GM03348 (cell line): Measurements from ENCODE around the gene LCLAT1.
A peak's percentile ranks its signal among the peaks of the same experiment; 100 is the strongest.
"Not testable (repeated sequence)": the region's sequence is repeated elsewhere in the genome, so short reads cannot be mapped to it uniquely, and the experiment has no call there.

Experiments used
- DNase-seq: peaks from one replicate; pipeline ENCODE4 v3.0.0; 2012; ENCODE audit warnings: low spot score

LCLAT1 gene

GRCh38 chr2:30488012-30488659 lies 41.1 kb downstream of the LCLAT1 start:
- DNase-seq, result no peak

- no peak for DNase-seq
Measured at GRCh38 chr2:30491225-30491624, 44.2 kb downstream of the LCLAT1 start.

GRCh38 chr2:30492185-30492584 lies 45.1 kb downstream of the LCLAT1 start:
- DNase-seq, result no peak

GRCh38 chr2:30492619-30493018 lies 45.6 kb downstream of the LCLAT1 start:
- DNase-seq, result no peak

GRCh38 chr2:30493440-30493839 lies 46.4 kb downstream of the LCLAT1 start:
- DNase-seq, result no peak

- DNase-seq, result not testable (repeated sequence)
Measured at GRCh38 chr2:30495896-30496295, 48.9 kb downstream of the LCLAT1 start.

GRCh38 chr2:30499681-30500080 lies 52.6 kb downstream of the LCLAT1 start:
- no peak for DNase-seq

GRCh38 chr2:30500699-30501098 lies 53.7 kb downstream of the LCLAT1 start:
- no peak for DNase-seq

GRCh38 chr2:30502310-30502709 lies 55.3 kb downstream of the LCLAT1 start:
- no peak for DNase-seq

GRCh38 chr2:30503007-30503694 lies 56.1 kb downstream of the LCLAT1 start:
- DNase-seq, result peak; percentile 23

- no peak for DNase-seq
Measured at GRCh38 chr2:30503695-30504052, 56.6 kb downstream of the LCLAT1 start.

- no peak for DNase-seq
Measured at GRCh38 chr2:30504731-30505130, 57.7 kb downstream of the LCLAT1 start.

GRCh38 chr2:30505500-30506180 lies 58.6 kb downstream of the LCLAT1 start:
- no peak for DNase-seq

- not testable (repeated sequence) for DNase-seq
Measured at GRCh38 chr2:30507460-30507859, 60.4 kb downstream of the LCLAT1 start.

GRCh38 chr2:30509716-30510115 lies 62.7 kb downstream of the LCLAT1 start:
- DNase-seq, result no peak

GRCh38 chr2:30510409-30510808 lies 63.4 kb downstream of the LCLAT1 start:
- DNase-seq, result no peak

- no peak for DNase-seq
Measured at GRCh38 chr2:30511122-30512083, 64.4 kb downstream of the LCLAT1 start.

GRCh38 chr2:30512243-30512886 lies 65.3 kb downstream of the LCLAT1 start:
- DNase-seq, result no peak

GRCh38 chr2:30513649-30514048 lies 66.6 kb downstream of the LCLAT1 start:
- DNase-seq, result not testable (repeated sequence)

GRCh38 chr2:30514134-30514847 lies 67.2 kb downstream of the LCLAT1 start:
- DNase-seq, result peak; percentile 23

GRCh38 chr2:30514848-30515435 lies 67.9 kb downstream of the LCLAT1 start:
- DNase-seq, result no peak
